Dendritic cell treated with granulocyte-macrophage colony-stimulating factor and Interleukin-4, amounts not matched to agents 40 ng/mL and 50 ng/mL, for 4 days (primary cell): ENCODE data around the gene LAMA5.
"Not testable (repeated sequence)": the region's sequence is repeated elsewhere in the genome, so short reads cannot be mapped to it uniquely, and the experiment has no call there.

Experiments used
- H3K27ac Mint-ChIP-seq: one replicate; pipeline ENCODE4 v1.8.0; 2022; ENCODE audit warnings: mild to moderate bottlenecking, mixed read lengths
- H3K27me3 Mint-ChIP-seq: one replicate; pipeline ENCODE4 v1.8.0; 2022; ENCODE audit warnings: mild to moderate bottlenecking, mixed read lengths
- H3K36me3 Mint-ChIP-seq: one replicate; pipeline ENCODE4 v1.8.0; 2022; ENCODE audit warnings: low read depth, mixed read lengths
- H3K4me1 Mint-ChIP-seq: one replicate; pipeline ENCODE4 v1.8.0; 2022; ENCODE audit warnings: low read depth, mixed read lengths
- H3K4me3 Mint-ChIP-seq: one replicate; pipeline ENCODE4 v1.8.0; 2022; ENCODE audit warnings: mild to moderate bottlenecking, moderate library complexity, mixed read lengths
- H3K9me3 Mint-ChIP-seq: one replicate; pipeline ENCODE4 v1.8.0; 2022; ENCODE audit warnings: mixed read lengths
- intact Hi-C: fragments of 100-400 bp; cut with micrococcal nuclease; formaldehyde crosslinking; loops from one replicate; pipeline ENCODE4 v1.15.0; 2022

The LAMA5 gene

DNA sequence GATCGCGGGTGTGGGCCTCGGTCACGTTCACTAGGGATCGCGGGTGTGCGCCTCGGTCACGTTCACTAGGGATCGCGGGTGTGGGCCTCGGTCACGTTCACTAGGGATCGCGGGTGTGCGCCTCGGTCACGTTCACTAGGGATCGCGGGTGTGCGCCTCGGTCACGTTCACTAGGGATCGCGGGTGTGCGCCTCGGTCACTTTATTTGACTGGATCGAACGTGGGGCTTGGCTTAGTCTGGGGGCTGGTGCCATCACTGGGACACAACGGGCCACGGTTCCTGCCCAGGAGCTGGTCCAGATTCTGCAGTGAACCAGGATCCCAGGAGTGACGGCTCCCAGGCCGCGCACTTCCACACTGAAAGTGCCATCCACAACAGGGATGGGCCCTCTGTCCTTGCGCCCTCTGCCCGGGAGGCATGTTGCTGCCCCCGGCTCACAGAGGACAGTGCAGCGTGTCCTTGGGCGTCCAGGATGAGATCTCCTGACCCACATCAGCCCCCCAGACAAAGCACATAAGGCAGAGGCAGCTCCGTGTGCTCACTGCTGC lies 6.6 kb upstream of the LAMA5 start:
- H3K36me3 Mint-ChIP-seq, H3K4me3 Mint-ChIP-seq, H3K27ac Mint-ChIP-seq, H3K9me3 Mint-ChIP-seq, intact Hi-C loops: not testable (repeated sequence)
- Mint-ChIP-seq H3K4me1 (peaks cover 12% of the 10 kb centered on the region), H3K27me3 (peaks cover 41% of the 10 kb centered on the region)

DNA sequence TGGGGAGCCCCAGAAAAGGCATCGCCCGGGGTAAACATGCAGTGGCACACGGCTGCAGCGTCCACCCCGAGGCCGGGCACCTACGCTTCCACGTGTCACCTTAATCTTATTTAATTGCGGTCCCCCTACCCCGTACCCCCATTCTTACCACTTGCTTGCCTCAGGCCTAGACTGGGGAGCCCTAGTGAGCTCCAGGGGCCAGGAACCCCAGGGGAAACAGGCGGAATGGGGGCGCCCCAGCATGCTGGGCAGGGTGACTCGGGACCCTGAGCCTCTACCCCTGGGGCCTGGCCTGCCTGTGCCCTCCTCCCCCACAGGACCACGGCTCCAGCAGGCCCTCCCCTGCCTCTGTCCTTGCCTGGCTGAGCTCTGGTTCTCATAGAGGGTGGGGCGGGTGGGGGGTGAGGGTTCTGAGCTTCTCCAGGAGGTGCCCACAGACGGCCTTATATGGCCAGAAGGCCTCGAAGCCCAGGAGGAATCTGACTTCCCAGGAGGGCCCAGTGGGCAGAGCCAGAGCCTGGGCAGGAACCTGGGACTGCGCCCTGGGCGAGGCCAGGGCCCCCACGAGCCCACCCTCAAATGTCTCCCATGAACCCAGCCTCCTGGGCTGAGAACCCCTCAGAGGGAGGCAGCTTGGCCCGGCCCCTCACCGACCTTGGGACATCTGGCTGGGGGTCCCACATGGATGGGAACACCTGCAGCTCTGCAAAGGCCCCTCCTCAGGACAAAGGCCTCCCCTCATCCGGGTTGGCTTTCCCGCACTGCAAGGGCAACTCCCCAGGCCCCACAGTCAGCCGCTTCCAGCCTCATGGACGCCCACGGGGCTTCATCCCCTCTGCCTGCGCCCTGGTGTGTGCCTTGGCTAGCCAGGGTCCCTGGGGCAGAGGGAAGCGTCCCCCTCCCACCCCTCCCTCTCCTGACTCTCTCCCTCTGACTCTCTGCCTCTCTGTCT lies 5.2 kb upstream of the LAMA5 start:
- no peaks in the 10 kb centered on the region for H3K9me3 Mint-ChIP-seq
- no peaks in the 10 kb centered on the region for H3K36me3 Mint-ChIP-seq
- peaks cover 21% of the 10 kb centered on the region for H3K4me1 Mint-ChIP-seq
- peaks cover 54% of the 10 kb centered on the region for H3K27me3 Mint-ChIP-seq
- H3K4me3 Mint-ChIP-seq, result no peak overlapping the region
- intact Hi-C loops, result no loop called here
- H3K27ac Mint-ChIP-seq, result no peak overlapping the region

DNA sequence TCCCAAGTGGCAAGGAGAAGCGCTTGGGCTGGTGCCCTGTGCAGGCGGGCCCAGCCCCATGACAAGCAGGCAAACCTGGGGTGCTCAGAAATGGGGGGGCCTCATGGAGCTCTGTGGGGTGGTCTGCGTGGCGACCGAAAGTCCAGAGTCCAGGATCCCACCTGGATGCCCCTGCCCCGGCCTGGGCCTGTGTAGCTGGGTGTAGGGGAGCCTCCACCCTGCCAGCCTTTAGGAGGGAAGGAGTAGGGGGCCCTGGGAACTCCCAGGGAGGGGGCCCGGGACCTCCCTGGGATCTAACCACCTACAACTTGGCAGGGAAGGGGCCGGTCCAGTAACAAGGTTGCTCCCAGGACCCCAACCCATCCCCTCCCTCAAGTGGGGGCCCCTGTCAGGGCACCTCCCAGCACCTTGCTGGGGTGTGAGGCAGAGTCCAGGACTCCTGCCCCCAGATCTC lies 4.5 kb upstream of the LAMA5 start:
- H3K4me3 Mint-ChIP-seq, result no peak overlapping the region

DNA sequence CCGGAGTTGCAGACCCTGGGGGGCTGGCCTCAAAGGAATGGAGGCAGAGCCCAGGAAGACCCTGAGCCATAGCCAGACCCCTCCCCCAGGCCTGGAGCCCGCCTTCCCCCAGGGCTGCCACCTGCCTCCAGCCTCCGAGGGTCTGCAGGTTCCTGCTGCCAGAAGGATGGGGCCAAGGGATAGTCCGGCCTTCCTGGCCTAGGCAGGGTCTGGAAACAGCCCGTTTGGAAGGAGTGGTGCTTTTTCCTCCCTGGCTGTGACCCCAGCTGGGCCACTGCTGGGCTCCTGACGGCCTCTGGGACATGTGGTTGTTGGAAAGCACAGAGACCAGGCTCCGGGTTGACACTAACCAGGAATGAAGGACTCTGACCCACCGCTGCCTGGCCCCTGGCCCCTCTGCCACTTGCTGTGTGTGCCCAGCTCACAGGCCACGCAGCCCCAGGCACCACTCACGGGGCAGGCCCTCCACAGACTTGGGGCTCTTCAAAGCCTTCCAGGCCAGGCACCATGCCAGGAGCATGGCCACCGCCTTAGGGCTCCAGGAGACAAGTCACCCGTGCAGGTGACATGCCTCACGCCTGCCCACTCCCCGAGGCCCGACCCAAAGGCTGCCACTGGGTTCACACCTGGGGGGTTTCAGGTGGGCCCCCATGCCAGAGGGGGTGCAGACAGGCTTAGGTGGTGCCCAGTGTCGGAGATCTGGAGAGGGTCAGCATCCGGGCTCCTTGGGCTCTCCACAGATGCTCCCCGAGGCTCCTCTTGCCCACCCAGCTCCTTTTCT lies 3.9 kb upstream of the LAMA5 start:
- H3K4me1 Mint-ChIP-seq, result peaks cover 21% of the 10 kb centered on the region
- no peak overlapping the region for H3K4me3 Mint-ChIP-seq
- H3K36me3 Mint-ChIP-seq, result no peaks in the 10 kb centered on the region
- no peaks in the 10 kb centered on the region for H3K9me3 Mint-ChIP-seq
- peaks cover 60% of the 10 kb centered on the region for H3K27me3 Mint-ChIP-seq
- intact Hi-C loops, result no loop called here
- no peak overlapping the region for H3K27ac Mint-ChIP-seq

More for the DNA sequence above, 4.5 kb upstream of the LAMA5 start:
- no peaks in the 10 kb centered on the region for H3K36me3 Mint-ChIP-seq
- peaks cover 54% of the 10 kb centered on the region for H3K27me3 Mint-ChIP-seq
- no peak overlapping the region for H3K27ac Mint-ChIP-seq
- intact Hi-C loops, result no loop called here
- no peaks in the 10 kb centered on the region for H3K9me3 Mint-ChIP-seq
- peaks cover 21% of the 10 kb centered on the region for H3K4me1 Mint-ChIP-seq

DNA sequence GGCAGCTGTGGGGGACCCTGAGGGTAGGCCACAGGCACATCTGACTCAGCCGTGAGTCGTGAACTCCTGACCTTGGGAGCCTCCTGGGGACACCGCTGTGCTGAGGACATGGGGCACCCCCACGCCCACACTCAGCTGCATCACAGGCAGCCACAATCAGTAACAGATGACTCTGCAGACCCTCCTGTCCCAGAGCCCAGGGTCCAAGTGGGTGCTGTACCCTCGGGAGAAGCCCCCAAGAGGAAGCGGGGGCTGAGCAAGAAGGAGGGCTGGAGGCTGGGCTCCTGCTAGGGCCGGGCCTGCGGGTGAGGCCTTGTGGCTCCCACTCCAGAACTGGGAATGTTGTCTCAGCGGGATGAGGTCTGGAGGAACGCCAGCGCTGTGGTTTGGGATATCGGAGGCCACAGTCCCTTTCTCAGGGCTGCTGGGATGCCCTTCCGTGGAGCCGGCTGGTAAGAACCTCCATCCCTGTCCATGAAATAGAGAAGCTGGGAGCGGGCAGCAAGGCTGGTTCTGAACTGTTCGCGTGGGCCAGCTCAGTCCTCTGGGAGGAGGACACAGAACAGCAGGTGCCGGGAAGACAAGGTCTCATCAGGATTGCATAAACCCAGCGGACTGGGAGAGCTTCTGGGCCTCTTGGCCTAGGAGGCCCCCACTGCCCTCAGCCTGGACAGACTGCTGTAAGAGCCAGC lies 3.1 kb upstream of the LAMA5 start:
- H3K4me1 Mint-ChIP-seq, result peaks cover 21% of the 10 kb centered on the region
- no peak overlapping the region for H3K27ac Mint-ChIP-seq
- H3K9me3 Mint-ChIP-seq, result no peaks in the 10 kb centered on the region
- peaks cover 67% of the 10 kb centered on the region for H3K27me3 Mint-ChIP-seq
- no peaks in the 10 kb centered on the region for H3K36me3 Mint-ChIP-seq
- intact Hi-C loops, result no loop called here
- H3K4me3 Mint-ChIP-seq, result no peak overlapping the region

DNA sequence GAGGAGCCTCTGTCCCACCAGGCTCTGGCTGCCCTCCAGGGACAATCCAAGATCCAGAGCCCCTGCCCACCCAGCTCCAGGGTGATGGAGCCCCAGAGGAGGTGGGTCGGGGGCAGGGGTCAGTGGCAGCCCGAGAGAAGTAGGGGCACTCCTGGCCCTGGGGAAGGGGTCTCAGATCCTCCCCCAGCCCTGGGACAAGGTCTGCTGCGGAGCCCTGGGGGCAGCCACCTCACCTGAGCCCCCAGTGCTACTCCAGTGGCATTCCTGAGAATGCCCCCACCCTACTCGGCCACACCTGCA lies 2.7 kb upstream of the LAMA5 start:
- H3K9me3 Mint-ChIP-seq, result no peaks in the 10 kb centered on the region
- H3K27ac Mint-ChIP-seq, result no peak overlapping the region
- peaks cover 72% of the 10 kb centered on the region for H3K27me3 Mint-ChIP-seq
- H3K36me3 Mint-ChIP-seq, result no peaks in the 10 kb centered on the region
- no peak overlapping the region for H3K4me3 Mint-ChIP-seq
- peaks cover 22% of the 10 kb centered on the region for H3K4me1 Mint-ChIP-seq
- intact Hi-C loops, result no loop called here

DNA sequence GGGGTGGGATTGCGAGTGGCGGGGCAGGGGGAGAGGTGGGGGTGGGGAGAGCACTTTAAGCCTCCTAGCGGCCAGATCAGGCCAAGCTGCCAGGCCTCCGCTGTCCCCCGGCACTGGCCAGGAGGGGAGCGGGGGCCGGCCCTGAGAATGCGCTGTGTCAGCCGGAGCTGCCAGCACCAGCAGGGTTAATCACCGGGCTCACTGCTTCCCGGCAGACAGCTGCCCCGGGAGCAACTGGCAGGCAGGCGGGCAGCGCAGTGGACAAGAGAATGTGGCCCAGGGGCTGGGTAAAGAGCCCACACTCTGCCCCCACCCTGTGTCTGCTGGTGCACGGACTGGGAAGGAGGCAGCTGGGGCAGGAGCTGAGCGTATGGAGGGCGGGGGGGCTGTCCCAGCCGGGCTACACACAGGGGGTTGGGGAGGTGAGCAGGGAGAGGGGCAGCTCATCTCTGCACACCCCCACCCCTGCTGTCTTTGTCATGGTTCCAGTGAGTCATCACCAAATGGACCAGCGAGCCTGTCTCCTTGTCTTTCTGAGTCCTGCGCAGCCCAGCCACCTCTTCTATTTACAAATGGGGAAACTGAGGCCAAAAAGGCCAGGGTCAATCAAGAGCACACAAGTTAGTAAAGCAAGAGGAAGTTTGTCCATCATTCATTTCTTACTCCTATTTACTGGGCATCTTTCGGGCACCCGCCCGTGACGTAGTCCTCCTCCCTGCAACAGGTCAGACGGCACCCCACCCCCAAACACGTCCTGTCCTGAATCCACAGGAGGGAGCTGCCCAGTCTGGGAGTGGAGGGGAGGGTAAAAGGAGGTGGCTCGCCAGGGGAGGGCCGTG lies 2.1 kb upstream of the LAMA5 start:
- intact Hi-C loops, result no loop called here
- Mint-ChIP-seq H3K36me3 (no peaks in the 10 kb centered on the region), H3K4me1 (peaks cover 23% of the 10 kb centered on the region), H3K27me3 (peaks cover 72% of the 10 kb centered on the region), H3K27ac (no peak overlapping the region), H3K9me3 (no peaks in the 10 kb centered on the region), H3K4me3 (no peak overlapping the region)

DNA sequence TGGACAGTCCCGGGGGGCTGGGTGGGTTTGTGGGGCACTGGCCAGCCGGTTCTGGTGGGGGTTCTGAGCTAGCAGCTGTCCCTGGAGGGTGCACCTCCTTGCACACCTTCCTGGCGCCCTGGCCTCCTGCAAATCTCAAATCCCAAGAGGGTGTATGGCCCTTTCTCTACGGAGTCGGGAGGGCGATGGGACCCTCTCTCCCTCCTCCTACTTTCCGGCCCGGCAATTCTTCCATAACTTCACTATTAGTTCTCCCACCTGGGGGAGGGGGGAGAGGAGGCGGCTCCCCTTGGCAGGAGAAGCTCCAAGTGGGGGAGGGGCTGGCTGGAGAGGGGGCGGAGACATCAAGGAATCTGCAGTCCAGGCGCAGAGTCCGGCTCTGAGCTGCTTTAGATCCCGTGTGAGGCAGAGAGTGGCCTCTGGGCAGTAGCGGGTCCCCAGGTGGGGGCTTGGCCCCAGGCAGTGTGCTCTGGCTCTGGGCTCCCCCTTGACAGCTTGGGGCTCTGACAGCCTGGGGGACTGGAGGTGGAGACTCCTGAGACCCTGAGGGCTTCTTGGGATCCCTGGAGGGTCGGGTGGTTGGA lies 1.4 kb upstream of the LAMA5 start:
- peaks cover 20% of the 10 kb centered on the region for H3K4me1 Mint-ChIP-seq
- H3K27ac Mint-ChIP-seq, result no peak overlapping the region
- no peaks in the 10 kb centered on the region for H3K9me3 Mint-ChIP-seq
- H3K4me3 Mint-ChIP-seq, result no peak overlapping the region
- H3K27me3 Mint-ChIP-seq, result peaks cover 75% of the 10 kb centered on the region
- H3K36me3 Mint-ChIP-seq, result no peaks in the 10 kb centered on the region
- intact Hi-C loops, result no loop called here

DNA sequence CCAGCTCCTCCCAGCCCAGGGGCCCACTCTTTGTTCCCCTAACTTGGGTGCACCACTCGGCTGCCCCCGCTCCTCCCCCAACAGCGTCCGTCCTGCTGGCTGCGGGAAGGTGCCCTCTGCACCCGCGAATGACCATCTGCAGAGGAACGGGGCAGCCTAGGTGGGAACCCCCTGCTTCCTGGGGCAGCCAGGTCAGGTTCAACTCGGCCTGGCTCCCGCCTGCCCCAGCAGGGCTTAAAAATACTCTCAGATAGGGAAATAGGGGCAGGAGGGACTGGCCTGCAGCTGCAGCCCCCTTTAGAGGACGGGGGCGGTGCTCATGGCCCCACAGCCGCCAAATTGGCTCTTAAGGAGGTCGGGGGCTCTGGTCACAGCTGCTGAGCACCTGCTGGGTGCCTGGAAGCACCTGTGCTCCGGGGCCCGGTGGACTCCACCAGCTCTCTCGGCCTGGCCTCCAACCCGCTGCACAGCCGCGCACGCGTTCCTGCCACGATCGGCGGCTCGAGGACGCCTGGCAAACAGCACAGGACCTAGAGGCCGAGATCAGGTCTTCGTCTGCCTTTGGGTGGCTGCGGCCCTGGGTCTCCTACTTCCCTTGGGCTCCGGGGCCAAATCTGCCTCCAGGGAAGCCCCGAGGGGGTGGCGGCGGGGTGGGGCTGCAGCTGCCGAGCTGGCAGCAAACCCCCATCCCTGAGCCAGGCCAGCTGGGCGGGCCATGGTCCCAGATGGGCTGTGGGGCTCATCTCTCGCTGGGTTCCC lies 700 bp upstream of the LAMA5 start:
- intact Hi-C loops, result no loop called here
- H3K4me1 Mint-ChIP-seq, result peaks cover 20% of the 10 kb centered on the region
- H3K27ac Mint-ChIP-seq, result no peak overlapping the region
- H3K4me3 Mint-ChIP-seq, result peak overlapping the region; percentile 71
- peaks cover 73% of the 10 kb centered on the region for H3K27me3 Mint-ChIP-seq
- no peaks in the 10 kb centered on the region for H3K36me3 Mint-ChIP-seq
- H3K9me3 Mint-ChIP-seq, result no peaks in the 10 kb centered on the region

DNA sequence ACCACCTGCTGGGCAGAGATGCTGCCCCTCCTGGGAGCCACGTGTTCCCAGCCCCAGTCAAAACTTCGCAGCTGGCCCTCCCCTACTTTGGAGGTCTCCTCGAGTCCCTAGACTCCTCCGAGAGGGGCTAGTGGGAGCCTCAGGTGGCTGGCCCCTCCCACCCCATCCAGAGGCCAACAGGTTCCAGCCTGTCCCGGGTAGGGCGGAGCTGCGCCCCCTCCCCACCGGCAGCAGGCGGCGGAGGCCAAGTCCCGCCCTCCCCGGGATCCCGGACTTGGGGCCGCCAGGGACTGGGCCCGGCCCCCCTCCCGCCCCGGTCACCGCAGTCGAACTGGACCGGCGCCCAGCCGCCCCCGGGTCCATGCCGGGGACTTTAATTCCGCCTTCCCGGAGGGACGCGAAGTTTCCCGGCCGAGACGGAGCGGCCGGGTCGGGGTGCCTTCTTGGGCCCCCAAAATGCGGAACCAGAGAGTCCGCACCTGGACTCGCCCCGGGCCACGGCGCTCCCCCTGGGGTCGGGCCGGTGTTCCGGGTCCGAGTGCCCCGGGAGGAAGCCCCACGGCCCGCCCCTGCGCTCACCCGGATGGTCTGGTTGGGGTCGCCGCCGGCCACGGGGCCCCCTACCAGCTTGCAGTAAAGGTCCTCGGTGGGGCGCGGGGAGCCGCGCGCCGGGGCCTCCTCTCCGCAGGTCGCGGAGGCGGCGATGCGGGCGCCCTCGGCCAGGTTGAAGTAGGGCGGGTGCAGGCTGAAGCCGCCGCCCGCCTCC lies 559 bp downstream of the LAMA5 start:
- intact Hi-C loops, result no loop called here
- peak overlapping the region; percentile 50 for H3K4me3 Mint-ChIP-seq
- H3K9me3 Mint-ChIP-seq, result no peaks in the 10 kb centered on the region
- H3K36me3 Mint-ChIP-seq, result no peaks in the 10 kb centered on the region
- H3K27ac Mint-ChIP-seq, result no peak overlapping the region
- peaks cover 20% of the 10 kb centered on the region for H3K4me1 Mint-ChIP-seq
- peaks cover 70% of the 10 kb centered on the region for H3K27me3 Mint-ChIP-seq

DNA sequence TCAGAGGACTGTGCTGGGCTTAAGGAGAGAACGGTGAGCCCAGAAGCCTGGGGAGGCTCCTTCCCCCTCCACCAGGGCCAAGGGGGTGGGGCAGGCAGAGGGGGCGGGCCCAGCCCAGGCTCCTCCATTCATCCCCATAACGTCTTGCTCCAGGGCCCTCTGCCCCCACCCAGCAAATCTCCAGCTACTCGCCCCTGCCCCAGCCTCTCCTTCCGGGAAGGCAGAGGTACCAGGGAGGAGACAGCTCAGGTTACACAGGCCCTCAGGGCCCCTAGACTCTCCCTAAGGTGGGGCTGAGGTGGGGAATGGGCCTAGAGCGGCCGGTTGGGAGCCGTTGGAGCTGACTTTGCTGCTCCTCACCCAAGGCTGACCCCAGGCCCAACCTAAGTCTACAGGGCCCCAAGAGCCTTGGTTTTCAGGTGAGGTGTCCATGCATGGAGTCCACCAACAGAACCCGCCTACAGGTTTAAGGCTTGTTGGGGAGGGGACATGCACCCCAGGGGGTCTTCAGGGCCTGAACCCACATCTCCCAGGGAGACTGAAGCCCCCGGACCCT lies 1.2 kb downstream of the LAMA5 start:
- H3K36me3 Mint-ChIP-seq, result no peaks in the 10 kb centered on the region
- no peak overlapping the region for H3K27ac Mint-ChIP-seq
- H3K27me3 Mint-ChIP-seq, result peaks cover 65% of the 10 kb centered on the region
- intact Hi-C loops, result no loop called here
- peaks cover 20% of the 10 kb centered on the region for H3K4me1 Mint-ChIP-seq
- H3K9me3 Mint-ChIP-seq, result no peaks in the 10 kb centered on the region
- no peak overlapping the region for H3K4me3 Mint-ChIP-seq
